Heart left ventricle (tissue), 13 donors: ENCODE results near the gene CHAF1A.

ENCODE experiments used
- CTCF ChIP-seq, 12 donors: fragments of 200-600 bp; sonication (generic) in 4 of 12; IDR thresholded peaks; one replicate each; pipeline versions ENCODE4 v1.5.0 to v1.8.0; 2018 to 2022; ENCODE audit warnings: antibody characterized with exemption in 12 of 12, mild to moderate bottlenecking in 5 of 12
- POLR2A ChIP-seq, 2 donors: fragments of 450-650 bp; IDR thresholded peaks; one replicate each; pipeline ENCODE4 v1.6.1; 2017; ENCODE audit warnings: antibody characterized with exemption in 2 of 2, mild to moderate bottlenecking in 2 of 2, moderate library complexity in 2 of 2
- donor health status: ischemic (EF 13 %, LVEDD 7.1; RV severe dilation, severe dysfunction).
- donor health status: DM: no; HTN: yes; CAD: no.
- donor health status: DM: no; HTN: no; CAD: no.
- donor health status: ischemic (EF 25% LVEDD 6.9; RV normal size, moderate dysfunction).
- donor health status: ischemic (EF 25% LVEDD 5.7; RV mildly dilated, moderate dysfunction).
- donor health status: ischemic (EF 35%, LVEDD 5.7; RV mildly dilated, moderate dysfunction).
- donor health status: nonischemic (EF 11% LVEDD 7.7; RV severe dilation, severe dysfunction).
- donor health status: DM: yes; HTN: yes; CAD: no.
- donor health status: PGD.
- donor health status: ischemic (EF 29% LVEDD 5.4; RV normal size, mild dysfunction).
- donor health status: nonischemic (EF 23%, LVEDD 6.1; RV moderate dilation, normal function).

GRCh38 chr19:4386041-4386782, 16.2 kb upstream of the CHAF1A start:
- TF ChIP-seq CTCF (IDR thresholded peaks at IDR 0.05) (no peak), POLR2A (IDR thresholded peaks at IDR 0.05) (no peak)
